ENCODE measurements around the gene LPGAT1.

LPGAT1 gene

DNA sequence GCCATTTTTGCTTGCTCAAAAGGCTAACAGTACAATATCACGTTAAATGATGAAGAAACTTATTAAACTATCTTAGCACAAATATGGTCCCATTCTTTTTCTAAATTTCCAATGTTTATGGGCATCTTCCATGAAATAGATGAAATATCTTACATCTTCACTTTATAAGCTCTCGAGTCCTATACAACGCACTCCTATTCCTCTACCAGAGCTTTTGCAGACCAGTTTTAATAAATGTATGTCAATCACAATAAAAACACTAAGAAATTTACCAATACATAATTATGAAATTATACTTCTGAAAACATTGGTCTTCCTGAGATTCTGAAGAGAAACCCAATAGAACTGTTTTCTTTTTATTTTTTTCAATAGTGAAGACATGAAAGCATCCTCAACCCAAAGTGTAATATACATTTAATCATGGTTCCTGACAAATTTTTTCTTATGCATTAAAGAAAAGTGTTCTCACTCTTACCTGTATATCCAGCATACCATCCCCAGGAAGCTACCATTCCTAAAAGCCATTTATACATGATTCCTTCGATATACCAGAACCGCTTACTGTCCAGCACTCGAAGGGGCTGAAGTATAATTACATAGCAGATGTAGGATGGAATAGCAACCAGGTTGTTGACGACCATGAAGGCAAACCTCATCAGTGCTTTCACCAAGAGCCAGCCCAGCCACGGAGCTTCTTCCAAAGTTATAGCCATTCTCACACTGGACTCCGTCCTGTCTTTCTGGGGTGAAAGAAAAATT lies 1.8 kb downstream of the LPGAT1 start:
- no peak for DNase-seq (ENCODE audit: low spot score)

DNA sequence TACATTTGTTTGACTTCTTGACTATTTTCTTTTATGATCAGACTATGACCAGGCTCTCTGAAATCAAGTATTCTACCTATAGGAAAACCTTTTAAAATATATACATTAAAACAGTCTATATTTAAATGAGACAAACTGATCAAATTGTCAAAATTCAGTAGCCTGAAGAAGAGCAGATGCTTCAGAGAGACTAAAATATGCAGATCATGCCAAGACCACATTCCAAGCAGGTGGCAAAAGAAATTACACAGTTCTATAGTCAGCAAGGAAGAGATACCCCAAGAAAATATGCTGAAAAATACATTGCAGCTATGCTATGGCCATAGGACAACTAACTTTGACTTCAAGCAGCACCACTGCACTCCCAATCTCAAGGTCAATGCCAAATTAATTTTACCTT lies 3.5 kb downstream of the LPGAT1 start:
- DNase-seq (ENCODE audit: low spot score): no peak

DNA sequence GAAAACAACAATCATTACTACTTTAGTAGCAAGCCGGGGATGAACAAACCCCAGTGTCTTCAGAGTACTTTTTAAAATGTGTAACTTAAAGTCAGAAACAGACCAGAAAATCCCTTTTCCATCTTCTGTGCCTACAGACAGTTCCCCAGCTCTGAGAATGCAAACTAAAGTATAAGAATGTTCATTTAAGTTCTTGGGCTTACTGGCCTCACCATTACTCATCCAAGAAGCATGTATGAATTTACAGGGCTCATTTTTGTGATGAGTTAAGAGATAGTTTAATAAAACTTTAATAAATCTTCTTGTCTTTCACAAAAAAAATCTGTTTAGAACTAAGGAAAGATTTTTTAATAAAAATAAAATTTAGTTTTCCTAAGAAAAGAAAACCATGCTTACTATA lies 4.6 kb downstream of the LPGAT1 start:
- no peak for DNase-seq (ENCODE audit: low spot score)

DNA sequence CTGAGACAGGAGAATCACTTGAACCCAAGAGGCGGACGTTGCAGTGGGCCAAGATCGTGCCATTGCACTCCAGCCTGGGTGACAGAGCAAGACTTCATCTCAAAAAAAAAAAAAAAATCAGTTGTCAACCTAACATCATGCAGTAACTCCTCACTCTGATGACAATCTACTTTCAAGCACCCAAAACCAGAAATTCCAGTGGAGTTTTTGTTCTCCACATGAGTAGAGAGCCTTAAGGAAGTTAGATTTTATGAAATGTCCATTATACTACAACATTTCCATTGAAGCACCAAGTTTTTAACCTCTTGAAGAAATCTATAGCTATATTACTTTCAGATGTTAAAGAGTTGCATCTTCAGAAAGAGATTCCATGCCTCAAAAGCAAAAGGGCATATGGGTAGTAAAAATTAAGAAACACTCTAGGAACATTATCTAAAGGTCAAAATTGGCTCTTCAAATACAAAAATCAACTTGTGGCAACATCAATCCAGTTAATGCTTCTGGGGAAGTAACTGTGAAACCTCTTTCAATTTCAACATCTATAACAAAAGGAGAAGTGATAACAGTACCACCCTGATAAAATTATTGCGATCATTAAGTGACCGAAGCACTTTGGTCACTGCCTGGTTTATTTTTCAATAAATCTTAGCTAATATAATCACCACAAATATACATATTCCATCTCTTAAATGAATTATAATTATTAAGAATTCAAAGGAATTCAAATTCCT lies 7.7 kb downstream of the LPGAT1 start:
- DNase-seq (ENCODE audit: low spot score): no peak

DNA sequence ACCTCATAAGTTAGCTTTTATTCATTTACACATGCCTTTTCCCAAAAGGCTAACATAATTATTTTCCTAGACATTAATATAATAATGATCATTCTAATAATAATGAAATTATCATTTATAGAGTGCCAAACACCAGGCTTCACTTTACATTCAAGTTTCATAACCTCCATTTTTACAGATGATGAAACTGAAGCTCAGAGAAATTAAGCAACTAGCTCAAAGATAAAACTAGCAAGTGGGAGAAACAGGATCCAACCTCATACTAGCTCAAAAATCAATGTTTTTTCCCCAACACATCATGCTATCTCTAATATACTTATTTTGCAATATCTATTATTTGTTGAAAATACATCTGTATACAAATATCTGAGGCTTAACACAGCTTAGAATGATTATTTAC lies 14.0 kb downstream of the LPGAT1 start:
- no peak for DNase-seq (ENCODE audit: low spot score)

DNA sequence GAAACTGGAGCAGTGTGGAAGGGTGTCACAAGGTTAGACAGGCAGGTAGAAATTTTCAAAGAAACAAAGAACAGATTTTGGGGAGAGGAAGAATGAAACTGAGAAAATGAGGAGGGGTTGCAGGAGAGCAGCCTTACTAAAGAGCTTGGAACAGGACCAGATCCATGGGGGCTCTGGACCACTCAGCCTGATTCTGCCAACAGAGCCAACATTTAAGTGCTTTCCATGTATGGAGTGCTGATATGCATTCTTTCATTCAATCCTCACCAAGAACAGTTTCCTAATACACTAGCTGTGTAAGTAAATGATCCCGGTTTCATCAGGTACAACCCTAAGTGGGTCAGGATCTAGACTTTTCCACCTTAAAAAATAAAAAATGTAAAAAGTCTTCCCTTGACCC lies 16.2 kb downstream of the LPGAT1 start:
- no peak for DNase-seq (ENCODE audit: low spot score)

DNA sequence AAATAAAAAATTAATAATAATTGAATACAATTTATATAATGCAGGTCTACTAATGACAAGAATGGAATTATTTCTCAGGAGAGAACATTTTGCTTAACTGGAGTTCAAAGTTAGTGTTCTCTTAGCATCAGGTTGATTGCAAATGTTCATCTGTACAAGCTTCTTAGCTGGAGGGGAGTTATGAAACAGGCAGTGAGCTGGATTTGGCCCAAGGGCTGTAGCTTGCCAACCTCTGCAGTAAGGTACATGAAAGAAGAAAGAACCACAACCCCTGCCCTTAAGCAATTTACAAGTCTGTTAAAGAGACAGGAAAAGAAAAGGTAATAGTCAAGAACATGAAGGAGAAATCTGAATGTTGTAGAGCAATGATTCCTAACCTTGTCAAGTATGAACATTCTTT lies 17.0 kb downstream of the LPGAT1 start:
- no peak for DNase-seq (ENCODE audit: low spot score)

DNA sequence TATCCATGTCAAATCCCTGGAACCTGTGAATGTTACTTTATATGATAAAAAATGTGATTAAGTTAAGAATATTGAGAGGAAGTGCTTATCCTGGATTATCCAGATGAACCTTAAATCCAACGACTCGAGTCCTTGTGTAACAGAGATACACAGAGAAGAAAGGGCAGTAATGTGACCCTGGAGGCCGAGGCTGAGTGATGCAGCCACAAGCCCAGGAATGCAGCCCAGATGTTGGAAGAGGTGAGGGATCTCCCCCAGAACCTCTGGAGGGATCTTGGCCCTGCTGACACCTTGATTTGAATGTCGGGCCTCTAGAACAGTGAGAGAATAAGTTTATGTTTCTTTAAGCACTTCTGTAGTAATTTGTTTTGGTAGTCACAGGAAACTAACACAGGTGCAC lies 18.0 kb downstream of the LPGAT1 start:
- no peak for DNase-seq (ENCODE audit: low spot score)

DNA sequence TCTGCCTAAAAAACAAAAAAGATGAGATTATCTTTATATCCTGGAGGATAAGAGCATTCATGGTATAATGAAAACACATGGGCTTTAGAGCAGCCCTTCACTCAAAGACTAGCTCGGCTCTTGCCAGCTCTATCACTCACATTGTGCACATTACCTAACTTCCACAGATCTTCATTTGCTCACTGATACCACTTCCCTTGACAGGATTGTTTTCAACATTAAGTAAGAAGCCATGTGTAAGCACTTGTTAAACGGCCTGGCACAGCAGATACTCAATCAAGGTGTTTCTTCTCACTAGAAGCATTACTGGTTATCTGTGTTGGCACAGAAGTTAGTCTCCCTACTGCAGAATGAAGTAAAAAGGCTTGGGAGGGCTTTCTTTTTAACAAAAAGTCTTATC lies 18.7 kb downstream of the LPGAT1 start:
- DNase-seq (ENCODE audit: low spot score): no peak

DNA sequence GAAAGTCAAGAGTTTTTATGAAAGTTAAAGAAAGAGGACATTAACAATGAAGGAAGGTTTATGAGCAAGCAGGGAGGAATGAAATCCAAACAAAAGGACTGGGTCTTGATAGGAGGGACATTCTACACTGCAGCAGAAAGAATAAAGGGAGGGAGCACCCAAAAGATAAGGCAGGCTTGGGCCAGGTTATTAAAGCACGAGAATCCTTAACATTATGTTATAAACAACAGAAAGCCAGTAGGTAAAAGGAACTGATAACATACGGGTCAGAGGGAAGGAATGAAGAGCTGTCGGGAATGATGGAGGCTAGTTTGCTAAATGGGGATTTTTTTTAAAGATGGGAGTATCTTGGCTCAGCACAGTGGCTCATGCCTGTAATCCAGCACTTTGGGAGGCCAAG lies 19.4 kb downstream of the LPGAT1 start:
- DNase-seq (ENCODE audit: low spot score): no peak

DNA sequence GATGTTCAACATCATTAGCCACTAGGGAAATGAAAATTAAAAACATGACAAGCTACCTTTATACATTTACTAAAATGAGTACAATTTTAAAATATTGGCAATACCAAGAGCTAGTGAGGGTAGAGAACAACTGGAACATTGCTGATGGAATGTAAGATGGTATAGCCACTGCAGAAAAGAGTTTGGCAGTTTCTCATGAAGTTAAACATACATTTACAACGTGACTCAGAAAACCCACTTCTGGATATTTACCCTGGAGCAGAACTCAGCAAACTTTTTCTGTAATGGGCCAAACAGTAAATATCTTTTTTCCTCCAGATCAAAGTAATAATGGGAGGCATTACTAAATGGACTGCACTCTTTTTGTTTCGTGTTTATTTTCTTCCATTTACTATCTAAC lies 22.1 kb downstream of the LPGAT1 start:
- DNase-seq (ENCODE audit: low spot score): no peak

DNA sequence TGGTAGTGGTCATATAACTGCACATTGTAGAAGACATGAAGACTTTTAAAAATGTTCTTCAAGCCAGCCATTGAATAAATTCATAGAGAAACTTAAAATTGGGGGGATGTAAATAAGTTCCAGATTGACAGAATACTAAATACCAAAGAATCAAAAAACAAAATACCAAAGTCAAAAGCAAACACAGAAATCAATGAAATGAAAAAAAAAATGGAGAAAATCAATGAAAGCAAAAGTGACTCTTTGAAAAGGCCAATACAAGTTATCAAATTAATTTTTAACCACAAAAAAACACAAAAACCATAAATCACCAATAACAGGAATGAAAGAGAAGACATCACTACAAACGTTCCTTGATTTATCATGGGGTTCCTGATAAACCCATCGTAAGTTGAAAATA lies 25.6 kb downstream of the LPGAT1 start:
- DNase-seq (ENCODE audit: low spot score): no peak

DNA sequence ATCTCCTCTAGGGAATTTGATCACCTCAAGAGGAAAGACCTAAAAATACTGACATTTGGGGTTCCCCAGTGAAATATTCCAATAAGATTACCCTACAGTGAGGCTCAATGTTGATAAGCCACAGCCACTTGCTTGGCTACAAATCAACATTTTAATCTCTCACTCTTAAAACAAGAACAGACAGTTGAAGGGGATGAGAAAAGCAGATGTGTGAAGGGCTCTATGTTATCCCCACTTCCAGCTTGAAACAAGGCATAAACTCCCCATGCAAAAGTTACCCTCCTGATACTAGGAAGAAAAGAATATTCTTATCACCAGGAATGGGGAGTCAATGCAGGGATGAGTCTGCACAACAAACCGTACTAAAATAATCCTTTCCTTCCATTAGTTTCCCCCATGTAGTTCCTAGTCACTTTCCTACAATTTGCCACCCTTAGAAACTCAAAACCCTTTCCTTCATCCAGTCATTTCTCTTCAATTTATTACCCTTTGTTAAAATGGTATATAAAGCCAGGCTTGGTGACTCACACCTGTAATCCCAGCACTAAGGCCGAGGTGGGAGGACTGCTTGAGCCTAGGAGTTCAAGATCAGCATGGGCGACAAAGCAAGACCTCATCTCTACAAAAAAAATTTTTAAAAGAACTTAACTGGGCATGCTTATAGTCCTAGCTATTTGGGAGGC lies 29.5 kb downstream of the LPGAT1 start:
- DNase-seq (ENCODE audit: low spot score): no peak

DNA sequence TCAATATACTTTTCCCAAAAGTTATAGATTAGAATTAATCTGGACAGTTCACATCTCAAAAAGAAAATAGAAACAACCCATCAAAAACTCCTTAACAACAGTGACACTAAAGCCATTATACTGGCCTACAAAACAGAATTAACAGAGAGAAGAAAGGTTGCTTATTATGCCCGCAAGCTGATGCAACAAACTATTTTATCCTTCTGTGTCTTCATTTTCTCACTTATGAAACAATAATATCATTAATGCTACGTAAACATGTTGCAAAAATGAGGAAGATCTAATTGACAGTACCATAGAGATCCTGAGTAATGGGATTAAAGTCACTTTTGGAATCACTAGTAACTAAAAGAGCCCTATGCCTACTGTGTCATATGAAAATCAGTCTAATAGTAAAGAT lies 32.6 kb downstream of the LPGAT1 start:
- DNase-seq (ENCODE audit: low spot score): peak; percentile 49

DNA sequence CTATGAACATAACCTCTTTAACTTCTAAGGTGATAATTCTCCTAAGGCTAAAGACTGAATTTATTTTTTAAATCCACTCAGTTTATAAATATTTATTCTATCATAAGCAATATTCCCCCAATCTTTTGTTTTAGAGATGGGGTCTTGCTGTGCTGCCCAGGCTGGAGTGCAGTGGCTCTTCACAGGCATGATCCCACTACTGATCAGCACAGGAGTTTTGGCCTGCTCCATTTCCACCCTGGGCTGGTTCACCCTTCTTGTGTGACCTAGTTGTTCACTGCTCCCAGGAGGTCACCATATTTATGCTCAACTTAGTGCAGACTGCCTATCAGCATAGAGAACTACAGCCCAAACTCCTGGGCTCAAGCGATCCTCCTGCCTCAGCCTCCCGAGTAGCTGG lies 38.6 kb downstream of the LPGAT1 start:
- no peak for DNase-seq (ENCODE audit: low spot score)

DNA sequence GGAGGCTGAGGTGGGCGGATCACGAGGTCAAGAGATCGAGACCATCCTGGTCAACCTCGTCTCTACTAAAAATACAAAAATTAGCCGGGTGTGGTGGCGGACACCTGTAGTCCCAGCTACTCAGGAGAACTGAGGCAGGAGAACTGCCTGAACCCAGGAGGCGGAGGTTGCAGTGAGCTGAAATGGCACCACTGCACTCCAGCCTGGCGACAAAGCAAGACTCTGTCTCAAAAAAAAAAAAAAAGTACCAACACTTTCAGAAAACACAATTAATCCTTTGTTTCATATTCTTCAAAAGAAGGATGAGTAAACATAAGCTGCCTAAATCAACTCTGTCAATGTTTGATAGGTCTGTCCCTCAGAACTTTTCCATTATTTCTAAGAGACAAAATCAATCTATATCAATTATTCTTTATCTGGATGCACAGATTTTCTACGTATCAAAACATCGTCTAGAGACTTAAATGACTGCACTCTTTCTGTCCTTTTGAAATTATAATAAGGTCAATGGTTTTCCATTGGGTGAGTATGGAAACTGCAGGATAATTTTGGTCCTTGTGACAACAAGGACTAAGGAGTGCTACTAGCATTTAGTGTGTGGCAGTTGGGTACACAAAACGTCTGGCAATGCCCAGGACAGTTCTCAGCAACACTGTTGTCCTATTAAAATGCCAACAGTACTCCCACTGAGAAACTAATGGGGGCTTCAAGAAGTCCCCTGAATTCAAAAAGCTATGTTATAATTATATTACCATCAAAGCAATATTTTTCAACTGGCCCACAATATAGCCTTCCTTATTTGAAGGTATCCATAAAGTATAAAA lies 40.7 kb downstream of the LPGAT1 start:
- peak; percentile 69 for DNase-seq (ENCODE audit: low spot score)

DNA sequence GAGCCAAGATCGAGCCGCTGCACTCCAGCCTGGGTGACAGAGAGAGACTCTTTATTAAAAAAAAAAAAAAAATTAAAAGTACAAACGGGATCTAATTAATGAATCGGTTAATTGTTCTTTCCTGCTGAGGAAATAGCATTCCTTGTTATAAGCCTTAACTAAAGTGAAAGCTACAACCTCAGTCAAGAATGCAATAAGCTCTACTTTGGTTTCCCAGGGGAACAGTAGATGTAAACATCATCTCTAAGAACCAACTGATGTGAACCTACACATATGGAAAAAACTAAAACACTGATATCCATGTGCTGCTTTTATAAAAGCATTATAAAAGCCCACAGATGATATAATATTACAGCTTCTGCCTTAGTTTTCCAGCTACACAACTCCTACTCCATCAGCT lies 41.9 kb downstream of the LPGAT1 start:
- no peak for DNase-seq (ENCODE audit: low spot score)

DNA sequence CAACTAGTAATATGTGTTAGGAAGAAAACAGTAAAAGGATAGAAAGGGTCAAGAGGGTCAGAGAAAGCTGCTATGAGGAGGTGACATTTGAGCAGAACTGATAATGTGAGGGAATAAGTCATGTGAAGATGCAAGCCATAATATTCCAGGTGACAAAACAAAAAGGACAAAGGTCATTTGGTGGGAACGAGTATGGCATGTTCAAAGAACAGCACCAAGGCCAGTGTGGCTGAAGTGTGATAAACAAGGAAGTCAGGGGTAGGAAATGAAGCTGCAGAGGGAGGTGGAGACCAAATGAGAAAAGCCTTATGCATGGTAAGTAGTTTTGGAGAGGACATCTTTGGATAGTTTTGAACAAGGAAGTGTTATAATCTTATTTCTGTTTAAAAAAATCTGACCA lies 46.7 kb downstream of the LPGAT1 start:
- DNase-seq (ENCODE audit: low spot score): no peak

DNA sequence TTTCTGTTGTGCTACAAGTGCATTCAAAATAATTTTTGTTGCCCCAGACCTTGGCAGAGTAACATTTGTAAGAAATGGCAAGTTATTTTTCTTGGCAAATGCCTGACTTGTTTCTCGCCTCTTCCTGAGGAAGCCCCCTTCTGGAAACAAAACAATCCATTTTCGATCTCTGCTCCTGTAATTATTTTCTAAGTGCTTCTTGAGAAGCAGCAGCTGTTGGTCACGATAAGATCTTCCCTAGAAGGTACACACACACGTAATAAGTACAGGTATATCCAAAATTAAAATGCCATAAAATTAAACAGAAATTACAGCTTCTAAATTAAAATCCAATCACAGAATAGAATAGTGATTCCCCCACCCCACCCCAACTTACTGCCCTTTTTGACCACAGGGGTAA lies 47.3 kb downstream of the LPGAT1 start:
- DNase-seq (ENCODE audit: low spot score): no peak

DNA sequence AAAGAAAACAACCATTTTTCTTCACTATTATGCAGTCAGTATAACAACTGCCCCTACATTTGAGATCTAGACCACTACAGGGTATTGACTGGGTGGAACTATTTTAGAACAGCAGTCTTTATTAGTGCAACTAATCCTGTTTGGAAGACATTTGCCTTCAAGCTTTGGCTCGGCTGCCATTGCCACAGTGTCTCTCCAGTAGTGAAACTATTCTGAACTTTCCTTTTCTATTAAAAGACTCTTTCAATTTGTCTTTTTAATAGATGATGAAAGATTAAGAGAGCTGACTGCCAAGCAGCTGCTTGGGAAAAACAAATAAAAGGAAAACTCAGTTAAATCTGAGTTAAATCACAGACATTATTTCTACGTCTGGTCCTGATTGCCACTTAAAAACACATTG lies 49.3 kb downstream of the LPGAT1 start:
- DNase-seq (ENCODE audit: low spot score): no peak

DNA sequence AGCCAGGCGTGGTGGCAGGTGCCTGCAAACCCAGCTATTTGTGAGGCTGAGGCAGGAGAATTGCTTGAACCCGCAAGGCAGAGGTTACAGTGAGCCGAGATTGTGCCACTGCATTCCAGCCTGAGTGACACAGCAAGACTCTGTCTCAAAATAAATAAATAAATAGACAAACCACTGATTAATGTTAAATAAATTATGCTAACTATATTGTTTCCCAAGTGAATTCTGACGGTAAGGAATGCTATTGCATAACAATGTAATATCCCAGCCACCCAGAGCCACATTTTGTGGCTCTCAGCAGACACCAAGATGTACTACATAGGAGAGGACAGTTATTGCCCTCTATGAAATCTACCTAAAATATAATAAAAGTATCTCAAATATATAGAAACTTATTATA lies 55.4 kb downstream of the LPGAT1 start:
- no peak for DNase-seq (ENCODE audit: low spot score)

DNA sequence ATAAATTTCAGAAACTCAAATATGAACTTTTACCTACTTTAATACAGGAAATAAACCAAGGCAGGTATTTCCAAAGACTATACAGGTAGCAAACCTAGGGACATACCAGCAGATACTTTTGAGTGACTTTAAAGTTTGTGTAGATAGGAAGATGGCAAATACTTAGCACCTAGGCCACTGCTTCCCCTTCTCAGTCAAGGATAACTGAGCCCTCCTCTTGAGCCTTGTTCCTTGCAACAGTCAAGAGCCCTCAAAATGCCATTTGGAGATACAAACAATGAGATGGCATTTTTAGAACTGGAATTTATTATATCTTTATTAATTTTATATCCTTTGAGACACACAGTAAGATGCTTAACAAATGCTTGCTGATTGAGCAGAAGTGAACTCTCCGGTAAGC lies 65.9 kb downstream of the LPGAT1 start:
- no peak for DNase-seq (ENCODE audit: low spot score)

All from globus pallidus (tissue), 1 donor.